Activated T-cell treated with anti-CD3 and anti-CD28 coated beads for 1 hour (primary cell): ENCODE results near the gene SUSD2.
"Not testable (repeated sequence)": the region's sequence is repeated elsewhere in the genome, so short reads cannot be mapped to it uniquely, and the experiment has no call there.

ENCODE experiments used
- DNase-seq: peaks from one replicate; pipeline ENCODE4 v3.0.0-alpha.2; 2020; ENCODE audit warnings: low read depth

The SUSD2 gene

GRCh38 chr22:24176630-24177029 is 4.7 kb upstream of the SUSD2 start:
- DNase-seq, result no peak

GRCh38 chr22:24177045-24177444 is 4.2 kb upstream of the SUSD2 start:
- DNase-seq, result no peak

- no peak for DNase-seq
Measured at GRCh38 chr22:24177456-24177855, 3.8 kb upstream of the SUSD2 start.

DNA sequence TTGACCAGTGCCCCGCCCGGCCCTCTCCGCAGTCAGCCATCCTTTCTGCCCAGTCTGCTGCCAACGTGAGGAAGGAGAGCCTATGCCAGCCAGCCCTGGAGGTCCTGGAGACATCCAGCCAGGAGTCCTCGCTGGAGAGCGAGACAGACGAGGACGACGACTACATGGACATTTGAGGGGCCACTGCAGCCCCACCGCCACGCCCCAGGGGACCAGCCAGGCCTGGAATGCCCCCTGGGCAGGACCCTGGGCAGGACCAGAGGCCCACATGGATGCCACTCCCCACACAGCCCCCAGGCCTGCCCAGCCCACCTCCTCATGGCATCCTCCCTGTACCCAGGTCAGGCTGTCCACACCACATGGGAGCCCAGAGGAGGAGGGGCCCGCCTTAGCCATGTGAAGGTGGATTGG is 3.3 kb upstream of the SUSD2 start:
- no peak for DNase-seq

DNA sequence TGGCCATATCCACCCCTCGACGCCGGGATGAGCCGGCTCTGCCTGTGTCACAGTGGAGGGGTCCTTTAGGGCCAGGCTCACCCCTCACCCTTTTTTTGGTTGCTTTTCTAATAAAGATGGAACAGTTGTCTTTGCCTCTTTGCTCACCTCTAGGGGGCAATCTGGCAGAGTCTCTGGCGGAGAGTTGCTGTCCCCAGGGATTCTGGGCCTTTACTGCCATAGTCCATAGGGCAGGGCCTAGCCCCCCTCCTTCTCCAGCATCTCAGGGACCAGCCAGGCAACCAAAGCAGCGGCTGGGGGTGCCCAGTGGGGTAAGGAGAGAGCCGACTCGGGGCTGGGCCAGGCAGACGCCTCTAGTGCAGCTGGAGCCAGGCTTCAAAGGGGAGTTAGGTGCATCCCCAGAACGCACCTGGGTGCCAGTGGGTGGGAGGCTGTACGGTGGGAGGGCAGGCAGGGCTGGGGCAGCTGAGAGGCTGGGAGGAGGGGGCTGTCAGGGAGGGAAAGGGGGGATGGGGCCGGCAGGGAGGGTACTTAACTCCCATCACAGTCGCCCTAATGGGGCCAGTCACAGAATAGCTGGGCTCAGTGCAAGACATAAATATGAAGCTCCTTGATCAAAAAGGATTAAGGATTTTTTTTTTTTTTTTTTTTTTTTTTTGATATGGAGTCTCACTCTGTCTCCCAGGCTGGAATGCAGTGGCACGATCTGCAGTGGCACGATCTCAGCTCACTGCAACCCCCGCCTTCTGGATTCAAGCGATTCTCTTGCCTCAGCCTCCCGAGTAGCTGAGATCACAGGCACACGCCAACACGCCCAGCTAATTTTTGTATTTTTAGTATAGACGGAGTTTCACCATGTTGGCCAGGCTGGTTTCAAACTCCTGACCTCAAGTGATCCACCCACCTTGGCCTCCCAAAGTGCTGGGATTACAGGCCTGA is 2.5 kb upstream of the SUSD2 start:
- no peak for DNase-seq

DNA sequence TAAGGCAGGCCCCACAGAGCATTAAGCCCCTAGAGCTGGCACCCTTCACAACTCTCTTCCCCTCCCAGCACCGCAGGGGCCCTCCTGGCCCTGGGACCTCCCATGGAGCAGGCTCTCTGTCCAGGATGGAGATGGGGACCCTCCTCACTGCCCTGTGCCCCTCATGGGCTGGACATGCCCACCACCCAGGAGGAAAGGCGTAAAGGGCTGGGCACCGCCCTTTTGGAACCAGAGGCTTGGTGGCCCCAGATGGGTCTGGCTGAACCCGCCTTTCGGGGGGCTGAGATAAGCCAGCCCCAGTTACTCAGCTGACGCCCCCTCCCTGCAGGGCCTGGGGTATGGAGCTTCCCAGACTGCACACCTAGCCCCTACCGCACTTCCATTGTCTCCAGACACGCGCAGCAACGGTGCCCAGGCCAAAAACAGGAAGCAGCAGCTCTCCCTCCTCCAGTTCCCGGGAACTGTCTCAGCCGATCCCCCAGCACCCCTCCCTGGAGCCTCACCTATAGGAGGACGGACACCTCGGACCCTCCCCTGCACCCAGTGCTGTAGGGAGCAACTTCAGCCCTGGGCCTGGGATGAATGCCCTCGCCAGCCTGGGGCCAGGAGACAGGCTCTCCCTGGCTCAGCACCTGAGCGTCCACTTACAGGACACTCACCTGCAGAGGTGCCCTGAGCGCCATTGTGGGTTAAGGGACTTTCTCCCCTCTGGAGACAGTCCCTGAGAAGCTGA is 1.6 kb upstream of the SUSD2 start:
- no peak for DNase-seq

GRCh38 chr22:24180316-24181087 is 785 bp upstream of the SUSD2 start:
- no peak for DNase-seq

DNA sequence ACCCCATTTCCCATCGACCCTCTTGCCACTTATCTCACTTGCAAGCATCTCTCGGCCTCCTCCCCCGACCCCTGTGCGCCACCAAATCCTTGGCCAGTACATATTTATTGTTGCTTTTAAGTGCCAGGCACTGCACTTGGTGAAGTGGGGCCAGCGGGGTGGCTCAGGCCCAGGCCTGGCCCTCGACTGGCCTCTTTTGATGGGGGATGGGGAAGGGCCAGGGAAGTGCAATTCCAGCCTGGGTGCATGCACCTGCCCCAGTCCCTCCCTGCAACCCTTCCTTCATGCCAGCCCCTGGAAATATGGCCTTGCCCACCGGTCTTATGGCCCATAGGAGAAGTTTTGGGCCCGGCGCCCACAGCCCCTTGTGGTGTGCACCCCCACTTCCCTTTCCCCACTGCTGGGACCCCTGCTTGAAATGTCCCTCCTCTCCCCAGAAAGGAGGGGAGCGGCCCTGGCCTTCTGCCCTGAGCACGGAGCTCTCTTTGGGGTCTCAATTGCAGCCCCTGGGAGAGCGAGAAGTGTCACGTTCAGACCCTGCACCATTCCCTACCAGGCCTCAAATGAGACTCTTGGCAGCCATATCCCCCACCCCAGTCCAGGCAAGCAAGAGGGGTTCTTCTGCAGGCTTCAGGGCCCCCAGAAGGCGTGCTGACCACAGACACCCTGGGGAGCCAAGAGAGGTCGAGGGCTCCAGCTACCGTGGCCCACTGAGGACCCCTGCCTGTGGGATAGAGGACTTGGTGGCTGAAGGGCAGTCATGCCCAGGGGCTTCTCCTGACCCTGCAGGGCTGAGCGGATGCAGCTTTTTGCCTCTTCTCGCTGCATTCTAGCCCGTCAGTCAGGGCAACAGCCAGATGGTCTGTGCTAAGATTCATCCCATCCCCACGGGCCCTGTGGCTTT is 961 bp downstream of the SUSD2 start:
- no peak for DNase-seq

DNA sequence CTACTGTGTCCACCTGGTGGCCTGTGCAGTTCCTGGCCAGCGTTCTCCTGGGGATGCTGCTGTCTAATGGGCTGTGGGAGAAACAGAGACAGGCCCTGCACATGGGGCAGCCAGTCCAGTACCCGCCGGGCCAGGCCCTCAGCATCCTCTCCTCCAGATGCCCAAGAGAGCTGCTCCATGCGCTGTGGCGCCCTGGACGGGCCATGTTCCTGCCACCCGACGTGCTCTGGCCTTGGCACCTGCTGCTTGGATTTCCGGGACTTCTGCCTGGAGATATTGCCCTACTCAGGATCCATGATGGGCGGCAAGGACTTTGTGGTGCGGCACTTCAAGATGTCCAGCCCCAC is 1.6 kb downstream of the SUSD2 start:
- not testable (repeated sequence) for DNase-seq

DNA sequence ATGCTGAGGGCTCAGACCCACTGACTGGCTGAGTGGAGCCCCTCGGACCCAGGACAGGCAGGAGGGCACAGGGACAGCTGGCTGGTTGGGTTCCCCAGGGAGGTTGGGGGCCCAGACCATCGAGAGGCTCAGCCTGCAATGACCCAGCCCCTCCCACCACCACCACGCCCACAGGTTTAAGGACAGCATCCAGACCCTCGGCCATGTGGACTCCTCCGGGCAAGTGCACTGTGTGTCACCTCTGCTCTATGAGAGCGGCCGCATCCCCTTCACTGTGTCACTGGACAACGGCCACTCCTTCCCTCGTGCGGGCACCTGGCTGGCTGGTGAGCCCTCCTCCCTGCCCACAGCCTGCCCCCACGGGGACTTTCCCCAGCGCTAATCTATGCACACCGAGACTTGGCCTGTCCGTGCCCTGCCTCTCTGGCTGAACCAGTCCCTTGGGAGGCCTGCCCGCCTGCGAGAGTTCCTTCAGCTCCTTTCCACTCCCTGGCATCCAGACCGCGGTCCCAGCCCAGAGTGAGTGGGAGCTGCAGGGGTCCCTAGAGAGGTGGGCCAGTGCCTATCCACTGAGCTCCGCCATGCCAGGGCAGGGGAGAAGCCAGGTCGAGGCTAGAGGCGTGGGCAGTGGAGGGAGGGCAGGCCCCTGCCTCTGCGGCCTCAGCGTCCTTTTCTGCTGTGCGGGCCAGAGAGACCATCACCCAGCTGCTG is 2.2 kb downstream of the SUSD2 start:
- no peak for DNase-seq

GRCh38 chr22:24184057-24184798 is 2.9 kb downstream of the SUSD2 start:
- DNase-seq, result no peak

DNA sequence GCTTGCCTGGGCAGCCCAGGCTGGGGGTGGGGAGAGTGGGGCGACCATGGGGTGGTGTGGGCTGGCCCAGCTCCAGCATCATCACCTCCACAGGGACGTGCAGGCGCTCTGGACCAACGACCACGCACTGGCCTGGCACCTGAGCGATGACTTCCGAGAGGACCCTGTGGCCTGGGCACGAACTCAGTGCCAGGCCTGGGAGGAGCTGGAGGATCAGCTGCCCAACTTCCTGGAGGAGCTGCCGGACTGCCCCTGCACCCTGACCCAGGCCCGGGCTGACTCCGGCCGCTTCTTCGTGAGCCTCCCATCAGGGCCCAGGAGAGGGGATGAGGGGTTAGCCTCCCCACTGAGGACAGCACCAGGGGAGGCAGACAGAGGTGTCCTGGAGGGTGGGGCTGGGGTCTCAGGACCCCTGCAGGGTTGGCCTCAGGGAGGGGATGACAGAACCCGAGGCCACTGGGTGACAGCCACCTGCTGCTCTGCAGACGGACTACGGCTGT is 3.8 kb downstream of the SUSD2 start:
- no peak for DNase-seq

DNA sequence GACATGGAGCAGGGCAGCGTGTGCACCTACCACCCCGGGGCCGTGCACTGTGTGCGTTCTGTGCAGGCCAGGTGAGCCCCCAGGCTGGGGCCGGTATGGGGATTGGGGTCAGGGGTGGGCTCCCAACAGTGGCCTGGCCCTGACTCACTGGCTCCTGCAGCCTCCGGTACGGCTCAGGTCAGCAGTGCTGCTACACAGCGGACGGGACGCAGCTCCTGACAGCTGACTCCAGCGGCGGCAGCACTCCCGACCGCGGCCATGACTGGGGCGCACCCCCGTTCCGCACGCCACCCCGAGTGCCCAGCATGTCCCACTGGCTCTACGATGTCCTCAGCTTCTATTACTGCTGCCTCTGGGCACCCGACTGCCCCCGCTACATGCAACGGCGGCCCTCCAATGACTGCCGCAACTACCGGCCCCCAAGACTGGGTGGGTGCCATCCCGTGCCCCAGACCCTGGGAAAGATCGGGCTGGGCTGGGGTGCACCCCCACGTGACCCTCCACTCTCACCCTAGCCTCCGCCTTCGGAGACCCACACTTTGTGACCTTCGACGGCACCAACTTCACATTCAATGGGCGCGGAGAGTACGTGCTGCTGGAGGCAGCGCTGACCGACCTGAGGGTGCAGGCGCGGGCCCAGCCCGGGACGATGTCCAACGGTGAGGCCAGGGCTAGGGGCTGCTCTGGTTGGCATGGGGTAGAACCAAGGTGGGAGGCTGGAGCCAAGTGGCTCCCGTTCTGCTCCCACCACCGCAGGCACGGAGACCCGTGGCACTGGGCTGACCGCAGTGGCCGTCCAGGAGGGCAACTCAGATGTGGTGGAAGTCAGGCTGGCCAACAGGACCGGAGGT is 4.4 kb downstream of the SUSD2 start:
- no peak for DNase-seq

- no peak for DNase-seq
Measured at GRCh38 chr22:24186352-24186740, 5.1 kb downstream of the SUSD2 start.

GRCh38 chr22:24186892-24187670 is 5.8 kb downstream of the SUSD2 start:
- DNase-seq, result no peak

DNA sequence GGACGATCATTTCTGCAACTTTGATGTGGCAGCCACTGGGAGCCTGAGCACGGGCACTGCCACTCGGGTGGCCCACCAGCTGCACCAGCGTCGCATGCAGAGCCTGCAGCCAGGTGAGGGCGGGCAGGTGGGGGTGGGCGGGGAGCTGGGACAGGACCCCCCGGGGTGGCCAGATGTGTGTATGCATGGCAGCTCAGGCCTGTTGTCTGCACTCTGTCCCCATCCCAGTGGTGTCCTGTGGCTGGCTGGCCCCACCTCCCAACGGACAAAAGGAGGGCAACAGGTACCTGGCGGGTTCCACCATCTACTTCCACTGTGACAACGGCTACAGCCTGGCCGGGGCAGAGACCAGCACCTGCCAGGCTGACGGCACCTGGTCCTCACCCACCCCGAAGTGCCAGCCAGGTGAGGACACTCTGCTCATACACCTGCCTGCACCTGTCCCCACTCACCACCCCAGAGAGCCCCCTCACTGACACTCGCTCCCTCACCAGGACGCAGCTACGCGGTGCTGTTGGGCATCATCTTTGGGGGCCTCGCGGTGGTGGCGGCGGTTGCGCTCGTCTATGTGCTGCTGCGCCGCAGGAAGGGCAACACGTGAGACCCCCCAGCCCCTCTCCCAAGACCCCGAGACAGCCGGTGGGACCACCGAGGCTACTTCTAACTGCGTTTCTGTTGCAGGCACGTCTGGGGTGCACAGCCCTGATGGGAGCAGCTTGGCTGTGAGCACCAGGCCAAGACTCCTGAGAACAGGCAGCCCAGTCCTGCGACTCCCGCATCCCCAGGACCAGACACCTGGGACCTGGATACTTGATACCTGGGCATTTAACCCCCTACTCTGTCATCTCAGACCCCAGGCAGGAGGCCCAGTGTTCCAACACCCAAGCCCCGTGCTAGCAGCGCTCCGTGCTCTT is 6.7 kb downstream of the SUSD2 start:
- no peak for DNase-seq

DNA sequence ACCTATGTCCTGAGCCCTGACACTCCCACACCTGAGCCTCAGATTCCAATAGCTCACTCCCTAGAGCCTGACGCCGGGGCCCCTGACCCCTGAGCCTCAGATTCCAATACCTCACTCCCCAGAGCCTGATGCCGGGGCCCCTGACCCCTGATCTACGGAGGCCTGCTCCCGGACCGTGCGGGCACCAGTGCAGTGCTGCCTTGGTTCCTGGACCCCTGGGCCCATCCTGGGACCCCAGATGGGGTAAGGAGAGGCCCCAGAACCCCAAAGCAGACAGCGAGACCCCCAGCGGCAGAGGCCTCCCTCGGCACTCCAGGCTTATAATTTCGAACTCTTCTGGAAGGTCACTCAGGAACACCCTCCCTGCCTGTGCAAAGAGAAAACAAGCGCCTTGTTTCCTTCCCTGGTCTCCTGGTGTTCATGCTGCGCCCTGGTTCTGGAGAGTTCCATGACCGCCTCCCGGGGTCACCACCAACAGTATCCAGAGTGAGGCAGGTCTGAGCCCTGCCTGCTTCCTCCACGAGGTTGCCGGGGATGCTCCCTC is 7.5 kb downstream of the SUSD2 start:
- DNase-seq, result no peak
